TTC549 (cell line): ENCODE results near the gene HASPIN.

Source experiments
- FAIRE-seq: peaks from 2 replicates; lab custom pipeline; 2012; peaks lifted over from hg19 to GRCh38; lab: Jason Lieb, UNC

HASPIN gene

GRCh38 chr17:3768341-3768740, 44.6 kb downstream of the HASPIN start:
- no peak for FAIRE-seq

DNA sequence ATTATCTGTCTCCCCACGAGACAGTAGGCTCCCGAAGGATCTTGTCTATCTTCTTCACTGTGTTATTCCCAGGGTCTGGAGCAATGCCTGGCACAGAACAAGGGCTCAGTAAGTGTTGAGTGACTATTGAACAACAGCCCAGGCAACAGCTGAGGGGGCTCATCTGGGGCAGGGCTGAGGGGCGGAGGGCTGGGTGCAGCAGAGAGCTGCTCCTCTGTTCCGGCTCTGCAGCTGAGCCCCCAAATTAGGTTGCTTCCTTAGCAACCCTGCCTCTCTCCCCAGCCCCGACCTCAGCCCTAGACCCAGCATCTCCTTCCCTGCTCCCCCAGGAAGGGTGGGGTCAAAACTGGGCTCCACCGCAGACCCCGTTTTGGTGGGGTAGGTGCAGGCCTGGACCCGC, 45.1 kb downstream of the HASPIN start:
- FAIRE-seq: no peak

GRCh38 chr17:3770466-3770865, 46.8 kb downstream of the HASPIN start:
- FAIRE-seq: no peak

- no peak for FAIRE-seq
These were observed 47.4 kb downstream of the HASPIN start for GRCh38 chr17:3771140-3771539.

GRCh38 chr17:3772764-3773163, 49.1 kb downstream of the HASPIN start:
- no peak for FAIRE-seq

DNA sequence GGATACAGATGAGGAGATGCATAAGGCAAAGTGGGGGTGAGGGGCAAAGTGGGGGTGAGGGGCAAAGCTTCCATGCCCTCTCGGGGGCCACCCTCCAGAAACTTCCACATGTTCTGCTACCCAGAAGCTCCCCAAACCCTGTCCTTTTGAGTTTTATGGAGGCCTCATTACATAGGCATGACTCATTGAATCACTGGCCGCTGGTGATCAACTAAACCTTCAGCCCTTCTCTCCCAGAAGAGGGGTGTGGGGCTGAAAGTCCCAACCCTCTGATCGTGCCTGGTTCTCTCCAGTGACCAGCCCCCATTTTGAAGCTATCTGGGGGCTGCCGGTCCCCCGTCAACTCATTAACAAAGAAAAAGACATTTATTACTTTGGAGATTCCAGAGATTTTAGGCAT, 49.8 kb downstream of the HASPIN start:
- FAIRE-seq: no peak

- no peak for FAIRE-seq
These were observed 50.3 kb downstream of the HASPIN start for GRCh38 chr17:3773966-3774365.
